GM12878 (cell line): ENCODE data around the gene SCNN1G.

ENCODE experiments used
- EZH2 ChIP-seq: IDR thresholded peaks from 2 replicates; pipeline ENCODE4 v1.6.1; 2012; ENCODE audit warnings: low read depth, mild to moderate bottlenecking, control low read depth, inconsistent platforms, low read length, borderline replicate concordance; ENCODE audit not compliant: control insufficient read depth
- POLR2A ChIP-seq: IDR thresholded peaks from 2 replicates; pipeline ENCODE4 v1.6.1; 2011; ENCODE audit warnings: low read depth, mild to moderate bottlenecking, low read length

DNA sequence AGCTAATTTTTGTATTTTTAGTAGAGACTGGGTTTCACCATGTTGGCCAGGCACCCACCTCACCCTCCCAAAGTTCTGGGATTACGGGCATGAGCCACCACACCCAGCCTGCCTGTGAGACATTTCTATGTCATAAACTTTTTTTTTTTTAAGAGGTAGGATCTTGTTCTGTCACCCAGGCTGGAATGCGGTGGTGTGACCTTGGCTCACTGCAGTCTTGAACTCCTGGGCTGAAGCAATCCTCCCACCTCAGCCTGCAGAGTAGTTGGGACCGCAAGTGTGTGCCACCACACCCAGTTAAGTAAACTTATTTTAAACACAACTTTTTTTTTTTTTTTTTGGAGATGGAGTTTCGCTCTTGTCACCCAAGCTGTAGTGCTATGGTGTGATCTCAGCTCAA is 47.2 kb downstream of the SCNN1G start:
- TF ChIP-seq EZH2 = no peak
- TF ChIP-seq POLR2A = no peak
